IMR-90 (cell line): ENCODE data around the gene CCNK. TPM values are rescaled to one million over a fixed set of nuclear protein-coding genes. Genes with fewer than 3 reads are reported as not detected.

Experiments used
- ATAC-seq: fragments of 200-7000 bp; cut with Tn5 transposase; 2 replicates; pipeline ENCODE4 v1.9.1; 2020; ENCODE audit warnings: low read depth, mild to moderate bottlenecking, moderate library complexity
- BruUV-seq: library from RNA; stranded (reverse); fragments of 400-500 nt; replicated peaks from 2 replicates; lab custom pipeline; 2021; lab: Mats Ljungman, UMichigan
- CTCF ChIA-PET: fragments of 300-600 bp; formaldehyde crosslinking; extraction: SDS; loops from one replicate; lab custom pipeline; 2021; ENCODE audit warnings: antibody characterized with exemption; lab: Yijun Ruan, JAX
- POLR2A ChIA-PET: fragments of 300-600 bp; sonication (Branson Sonifier 250); formaldehyde crosslinking; loops from one replicate; lab custom pipeline; 2022; ENCODE audit warnings: antibody characterized with exemption; ENCODE audit not compliant: unreplicated experiment; lab: Charles Lee
- DNase-seq: peaks from one replicate; pipeline ENCODE4 v3.0.0; 2013
- H2AFZ ChIP-seq: replicated peaks from 2 replicates; pipeline ENCODE3; 2013; ENCODE audit warnings: low read length, mild to moderate bottlenecking; ENCODE audit not compliant: poor library complexity
- H2AK5ac ChIP-seq: 2 replicates; pipeline ENCODE4 v1.6.1; 2013; ENCODE audit warnings: low read depth, low read length, inconsistent platforms
- H2AK9ac ChIP-seq: replicated peaks from 2 replicates; pipeline ENCODE3; 2013; ENCODE audit warnings: mild to moderate bottlenecking, low read depth, low read length, moderate library complexity; ENCODE audit not compliant: poor library complexity
- H2BK120ac ChIP-seq: 2 replicates; pipeline ENCODE4 v1.6.1; 2013; ENCODE audit warnings: low read depth, low read length, inconsistent platforms
- H2BK15ac ChIP-seq: 3 replicates; pipeline ENCODE4 v1.6.1; 2013; ENCODE audit warnings: low read depth, low read length, inconsistent platforms
- H2BK20ac ChIP-seq: 2 replicates; pipeline ENCODE4 v1.6.1; 2013; ENCODE audit warnings: low read depth, mild to moderate bottlenecking, inconsistent platforms, low read length, moderate library complexity
- H2BK5ac ChIP-seq: 2 replicates; pipeline ENCODE4 v1.6.1; 2013; ENCODE audit warnings: mild to moderate bottlenecking, low read depth, low read length, inconsistent platforms; ENCODE audit not compliant: poor library complexity, severe bottlenecking
- H3K14ac ChIP-seq: replicated peaks from 2 replicates; pipeline ENCODE4 v1.6.1; 2013; ENCODE audit warnings: low read depth, low read length, inconsistent platforms
- H3K18ac ChIP-seq: 2 replicates; pipeline ENCODE4 v1.6.1; 2013; ENCODE audit warnings: low read depth, low read length, control low read depth
- H3K23ac ChIP-seq: 2 replicates; pipeline ENCODE4 v1.6.1; 2013; ENCODE audit warnings: low read depth, low read length, inconsistent platforms
- H3K27ac ChIP-seq: 2 replicates; pipeline ENCODE4 v1.5.1; 2013; ENCODE audit warnings: mild to moderate bottlenecking, control low read depth, low read length; ENCODE audit not compliant: insufficient read depth
- H3K27me3 ChIP-seq: 2 replicates; pipeline ENCODE4 v1.6.1; 2013; ENCODE audit warnings: low read length; ENCODE audit not compliant: control insufficient read depth, insufficient read depth
- H3K36me3 ChIP-seq: 2 replicates; pipeline ENCODE4 v1.6.1; 2013; ENCODE audit warnings: low read length, mixed read lengths; ENCODE audit not compliant: control insufficient read depth, insufficient read depth
- H3K4ac ChIP-seq: 2 replicates; pipeline ENCODE4 v1.6.1; 2013; ENCODE audit warnings: low read depth, low read length, inconsistent platforms
- H3K4me1 ChIP-seq: 2 replicates; pipeline ENCODE4 v1.6.1; 2013; ENCODE audit warnings: low read length, mixed read lengths; ENCODE audit not compliant: control insufficient read depth, insufficient read depth
- H3K4me2 ChIP-seq: 2 replicates; pipeline ENCODE4 v1.6.1; 2013; ENCODE audit warnings: low read depth, mild to moderate bottlenecking, control low read depth, low read length, moderate library complexity
- H3K4me3 ChIP-seq: 2 replicates; pipeline ENCODE4 v1.5.1; 2013; ENCODE audit warnings: low read depth, mild to moderate bottlenecking, control low read depth, low read length, moderate library complexity; ENCODE audit not compliant: insufficient read depth
- H3K56ac ChIP-seq: 2 replicates; pipeline ENCODE4 v1.6.1; 2013; ENCODE audit warnings: low read length, inconsistent platforms; ENCODE audit not compliant: insufficient read depth; ENCODE audit errors: extremely low read depth
- H3K79me1 ChIP-seq, 2 experiments: 2 replicates each; pipeline ENCODE4 v1.6.1; 2013; ENCODE audit warnings: low read length in 2 of 2, inconsistent platforms in 1 of 2, low read depth in 1 of 2
- H3K9ac ChIP-seq: 2 replicates; pipeline ENCODE4 v1.6.1; 2013; ENCODE audit warnings: low read depth, low read length, control low read depth
- H3K9me1 ChIP-seq: 2 replicates; pipeline ENCODE4 v1.6.1; 2013; ENCODE audit warnings: low read length, inconsistent platforms; ENCODE audit not compliant: insufficient read depth
- H3K9me3 ChIP-seq: 2 replicates; pipeline ENCODE4 v1.6.1; 2013; ENCODE audit warnings: low read length; ENCODE audit not compliant: control insufficient read depth, insufficient read depth
- H4K20me1 ChIP-seq: 2 replicates; pipeline ENCODE4 v1.6.1; 2013; ENCODE audit warnings: low read length, inconsistent platforms; ENCODE audit not compliant: insufficient read depth
- H4K5ac ChIP-seq: 2 replicates; pipeline ENCODE4 v1.6.1; 2013; ENCODE audit warnings: mild to moderate bottlenecking, low read depth, low read length, control low read depth
- H4K8ac ChIP-seq, 2 experiments: 2 replicates each; pipeline ENCODE4 v1.6.1; 2013; ENCODE audit warnings: low read depth in 2 of 2, low read length in 2 of 2, control low read depth in 1 of 2, inconsistent platforms in 1 of 2
- H4K91ac ChIP-seq: 2 replicates; pipeline ENCODE4 v1.6.1; 2013; ENCODE audit warnings: low read depth, low read length, inconsistent platforms; ENCODE audit not compliant: insufficient read depth
- BHLHE40 ChIP-seq: fragments of 150-350 bp; IDR thresholded peaks from 2 replicates; pipeline ENCODE4 v1.6.1; 2016; ENCODE audit warnings: mild to moderate bottlenecking, low read depth, low read length
- CEBPB ChIP-seq: IDR thresholded peaks from 2 replicates; pipeline ENCODE4 v1.6.1; 2012; ENCODE audit warnings: low read depth, low read length, improper control_type of control experiment
- CHD1 ChIP-seq: IDR thresholded peaks from 2 replicates; pipeline ENCODE4 v1.6.1; 2012; ENCODE audit warnings: low read depth, low read length, improper control_type of control experiment
- FOS ChIP-seq: fragments of 150-350 bp; IDR thresholded peaks from 2 replicates; pipeline ENCODE4 v1.6.1; 2016; ENCODE audit warnings: low read depth, low read length
- MAZ ChIP-seq: IDR thresholded peaks from 2 replicates; pipeline ENCODE4 v1.6.1; 2012; ENCODE audit warnings: low read depth, mild to moderate bottlenecking, low read length, improper control_type of control experiment, moderate library complexity, borderline replicate concordance
- NFE2L2 ChIP-seq: fragments of 150-350 bp; IDR thresholded peaks from 2 replicates; pipeline ENCODE4 v1.6.1; 2016; ENCODE audit warnings: low read depth, mild to moderate bottlenecking, low read length
- RCOR1 ChIP-seq: IDR thresholded peaks from 2 replicates; pipeline ENCODE4 v1.6.1; 2012; ENCODE audit warnings: mild to moderate bottlenecking, low read length, improper control_type of control experiment; ENCODE audit not compliant: insufficient replicate concordance
- RFX5 ChIP-seq: IDR thresholded peaks from 2 replicates; pipeline ENCODE4 v1.8.0; 2012; ENCODE audit warnings: low read depth, mild to moderate bottlenecking, low read length, moderate library complexity
- USF2 ChIP-seq: fragments of 150-350 bp; IDR thresholded peaks from 2 replicates; pipeline ENCODE4 v1.6.1; 2017; ENCODE audit warnings: mild to moderate bottlenecking, antibody characterized with exemption, low read length, low read depth
- WGBS, 2 experiments: methylation state at CpG; one replicate each; pipeline versions ENCODE4 v1.1.5 to v1.1.7; 2013; ENCODE audit warnings: missing lambda C conversion rate in 2 of 2; ENCODE audit not compliant: insufficient read length in 1 of 2; ENCODE audit errors: extremely low coverage in 2 of 2; 5-methylcytosine and 5-hydroxymethylcytosine counted together
- dilution Hi-C: fragments of 300-500 bp; cut with HindIII; formaldehyde crosslinking; loops from one replicate; pipeline ENCODE4 v1.14.3; 2018; ENCODE audit warnings: low sequenced_read_pairs; ENCODE audit not compliant: unreplicated experiment
- in situ Hi-C: fragments of 300-500 bp; cut with MboI; formaldehyde crosslinking; loops from 3 replicates; pipeline ENCODE4 v1.14.3; 2019; ENCODE audit warnings: low sequenced_read_pairs, inconsistent platforms, mixed read lengths
- intact Hi-C: fragments of 100-400 bp; cut with micrococcal nuclease; formaldehyde crosslinking; loops from 2 replicates; pipeline ENCODE4 v1.10.0; 2022
- polyA plus RNA-seq, 3 experiments: library from polyadenylated mRNA; depleted of rRNA; stranded (reverse); fragments of >200 nt; gene quantifications; 2 replicates each; pipeline ENCODE4 v1.2.3, GENCODE V29; 2012; ENCODE audit warnings: low replicate concordance in 1 of 3
- total RNA-seq: library from RNA; depleted of rRNA; stranded (reverse); fragments of >200 nt; gene quantifications from 2 replicates; pipeline ENCODE4 v1.2.3, GENCODE V29; 2012
- TF ChIP-seq, protein P1 (sequence below): conservative IDR thresholded peaks from 2 replicates; pipeline ENCODE4 v1.5.1; 2012; ENCODE audit warnings: mild to moderate bottlenecking, low read depth, low read length, improper control_type of control experiment

CCNK gene
- total and polyA plus RNA-seq, 2 of the 4 experiments (the other 2 are of a cell fraction) = 18.8 to 38.3 TPM

DNA sequence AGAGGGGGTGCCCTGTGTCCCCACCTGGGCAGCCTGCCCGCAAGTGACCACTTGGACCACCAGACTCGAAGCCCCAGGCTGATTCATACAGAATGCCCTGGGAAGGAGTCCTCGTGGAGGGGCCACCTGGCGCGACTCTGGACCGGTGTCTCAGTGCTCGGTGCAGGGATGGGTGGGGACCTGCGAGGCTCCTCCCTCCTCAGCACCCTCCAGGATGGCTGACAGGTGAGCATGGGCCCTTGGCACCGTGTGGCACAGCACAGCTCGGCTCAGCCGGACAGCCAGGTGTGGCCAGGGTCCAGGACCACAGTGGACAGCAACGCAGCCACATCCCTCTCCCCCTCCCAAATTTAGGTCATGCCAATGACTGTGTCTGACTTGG is 44.5 kb downstream of the CCNK start:
- TF ChIP-seq USF2 (no peak), NFE2L2 (no peak), MAZ (no peak), RCOR1 (no peak), BHLHE40 (no peak), CHD1 (no peak), CEBPB (no peak), FOS (no peak), RFX5 (no peak)
- TF ChIP-seq, protein P1, sequence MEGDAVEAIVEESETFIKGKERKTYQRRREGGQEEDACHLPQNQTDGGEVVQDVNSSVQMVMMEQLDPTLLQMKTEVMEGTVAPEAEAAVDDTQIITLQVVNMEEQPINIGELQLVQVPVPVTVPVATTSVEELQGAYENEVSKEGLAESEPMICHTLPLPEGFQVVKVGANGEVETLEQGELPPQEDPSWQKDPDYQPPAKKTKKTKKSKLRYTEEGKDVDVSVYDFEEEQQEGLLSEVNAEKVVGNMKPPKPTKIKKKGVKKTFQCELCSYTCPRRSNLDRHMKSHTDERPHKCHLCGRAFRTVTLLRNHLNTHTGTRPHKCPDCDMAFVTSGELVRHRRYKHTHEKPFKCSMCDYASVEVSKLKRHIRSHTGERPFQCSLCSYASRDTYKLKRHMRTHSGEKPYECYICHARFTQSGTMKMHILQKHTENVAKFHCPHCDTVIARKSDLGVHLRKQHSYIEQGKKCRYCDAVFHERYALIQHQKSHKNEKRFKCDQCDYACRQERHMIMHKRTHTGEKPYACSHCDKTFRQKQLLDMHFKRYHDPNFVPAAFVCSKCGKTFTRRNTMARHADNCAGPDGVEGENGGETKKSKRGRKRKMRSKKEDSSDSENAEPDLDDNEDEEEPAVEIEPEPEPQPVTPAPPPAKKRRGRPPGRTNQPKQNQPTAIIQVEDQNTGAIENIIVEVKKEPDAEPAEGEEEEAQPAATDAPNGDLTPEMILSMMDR = no peak
- no peaks in the 10 kb centered on the region for H3K27me3 ChIP-seq
- in situ Hi-C loops = loop anchor here (10.0 kb wide), 1 partner anchor 379 kb away; no protein-coding TSS in a partner anchor
- H3K4me3 ChIP-seq = no peak overlapping the region
- no peaks in the 10 kb centered on the region for H3K9me3 ChIP-seq
- peaks cover 41% of the 10 kb centered on the region for H3K4me1 ChIP-seq
- no peak overlapping the region for H4K91ac ChIP-seq
- peaks cover 20% of the 10 kb centered on the region for H3K9me1 ChIP-seq
- ChIA-PET POLR2A (interaction anchor here (1.4 kb wide), 1 partner anchor 11 kb away, joined by 3 read pairs; no protein-coding TSS in a partner anchor), CTCF (no interaction called here)
- no peak overlapping the region for H3K18ac ChIP-seq
- no peak overlapping the region for H2AK5ac ChIP-seq
- no peak overlapping the region for H3K14ac ChIP-seq
- no peak overlapping the region for H2BK20ac ChIP-seq
- 100% methylated on average over 2 of the region's 12 CpGs; no CpG with 5 or more reads in 1 of the 2 experiments for WGBS, 2 experiments
- H4K8ac ChIP-seq = no peak overlapping the region
- no peak overlapping the region for H2BK15ac ChIP-seq
- DNase-seq (no peak), ATAC-seq (no peak)
- H3K23ac ChIP-seq = no peak overlapping the region
- H3K4me2 ChIP-seq = no peak overlapping the region
- peaks cover 11% of the 10 kb centered on the region for H4K20me1 ChIP-seq
- no peak overlapping the region for H3K56ac ChIP-seq
- no peak overlapping the region for H2AK9ac ChIP-seq
- no peak overlapping the region for H3K9ac ChIP-seq
- no TSS peak for BruUV-seq
- no peak overlapping the region for H2AFZ ChIP-seq
- no peaks in the 10 kb centered on the region for H3K36me3 ChIP-seq
- H3K79me1 ChIP-seq = peaks cover 22 to 80% of the 10 kb centered on the region in 2 experiments
- no peak overlapping the region for H3K27ac ChIP-seq
- intact Hi-C loops = no loop called here
- H2BK5ac ChIP-seq = peak overlapping the region; percentile 17
- H2BK120ac ChIP-seq = no peak overlapping the region
- H3K4ac ChIP-seq = peak overlapping the region; percentile 13; the same call in 1 of the 2 replicates
- no peak overlapping the region for H4K5ac ChIP-seq
- dilution Hi-C loops = no loop called here
